Lower lobe of right lung (tissue), 2 donors: ENCODE results near the gene ITGB3. TPM values are rescaled to one million over a fixed set of nuclear protein-coding genes. Genes with fewer than 3 reads are reported as not detected.

Experiments
- ATAC-seq, 2 donors: fragments of 200-7000 bp; cut with Tn5 transposase; one replicate each; pipeline ENCODE4 v1.9.1; 2020 to 2022; ENCODE audit warnings: mild to moderate bottlenecking in 2 of 2, moderate library complexity in 2 of 2
- DNase-seq: peaks from one replicate; pipeline ENCODE4 v3.0.0-alpha.2; 2020
- H3K27ac ChIP-seq: fragments of 200-600 bp; one replicate; pipeline ENCODE4 v1.8.0; 2022
- H3K27me3 ChIP-seq: fragments of 200-600 bp; one replicate; pipeline ENCODE4 v1.8.0; 2022; ENCODE audit warnings: low read depth
- H3K36me3 ChIP-seq: fragments of 200-600 bp; one replicate; pipeline ENCODE4 v1.8.0; 2022; ENCODE audit warnings: mild to moderate bottlenecking
- H3K4me1 ChIP-seq: fragments of 200-600 bp; one replicate; pipeline ENCODE4 v1.8.0; 2022
- H3K4me3 ChIP-seq: fragments of 200-600 bp; one replicate; pipeline ENCODE4 v1.8.0; 2022; ENCODE audit warnings: mild to moderate bottlenecking
- H3K9me3 ChIP-seq: fragments of 200-600 bp; one replicate; pipeline ENCODE4 v1.8.0; 2022
- CTCF ChIP-seq: fragments of 200-600 bp; IDR thresholded peaks from one replicate; pipeline ENCODE4 v1.8.0; 2022; ENCODE audit warnings: antibody characterized with exemption, mild to moderate bottlenecking
- intact Hi-C: fragments of 100-400 bp; cut with DNase I; formaldehyde crosslinking; loops from one replicate; pipeline ENCODE4 v1.11.0; 2022
- total RNA-seq: library from RNA; stranded (reverse); fragmentation: NEBNext Ultra II Directional; extraction: Animal tissue kit (Norgen Biotek cat#: 25700); gene quantifications from one replicate; pipeline ENCODE4 v1.2.1, GENCODE V29; 2021
- donor health status: DM: no; HTN: yes; CAD: no; lungs with severe emphysema.

Gene ITGB3
- total RNA-seq, 1 donor from 2014 or later: 10.5 TPM

DNA sequence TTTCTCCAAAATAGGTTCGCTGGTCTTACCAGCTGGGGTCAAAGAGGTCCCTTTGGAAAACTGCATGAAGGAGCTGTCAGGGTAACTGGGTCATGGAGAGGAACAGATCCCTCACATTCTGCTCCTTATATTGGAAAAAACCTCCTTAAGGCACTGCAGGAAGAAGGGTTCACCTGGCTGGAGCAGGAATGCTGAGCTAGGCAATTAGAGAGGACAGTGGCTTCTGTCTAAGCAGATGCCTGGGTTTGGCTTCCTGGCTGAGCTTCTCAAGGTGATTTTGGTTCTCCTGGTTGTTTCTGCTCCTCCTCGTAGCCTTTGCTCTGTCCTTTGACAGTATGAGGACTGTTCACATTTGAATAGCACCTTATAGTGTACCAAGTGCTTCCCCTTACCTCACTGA lies 19.6 kb downstream of the ITGB3 start:
- DNase-seq (no peak), ATAC-seq (no peak)
- Histone ChIP-seq H3K4me3 (no peak overlapping the region), H3K4me1 (peaks cover 36% of the 10 kb centered on the region), H3K27me3 (no peaks in the 10 kb centered on the region), H3K27ac (no peak overlapping the region), H3K36me3 (no peaks in the 10 kb centered on the region), H3K9me3 (no peaks in the 10 kb centered on the region)
- TF ChIP-seq CTCF: no peak
- intact Hi-C loops: no loop called here

DNA sequence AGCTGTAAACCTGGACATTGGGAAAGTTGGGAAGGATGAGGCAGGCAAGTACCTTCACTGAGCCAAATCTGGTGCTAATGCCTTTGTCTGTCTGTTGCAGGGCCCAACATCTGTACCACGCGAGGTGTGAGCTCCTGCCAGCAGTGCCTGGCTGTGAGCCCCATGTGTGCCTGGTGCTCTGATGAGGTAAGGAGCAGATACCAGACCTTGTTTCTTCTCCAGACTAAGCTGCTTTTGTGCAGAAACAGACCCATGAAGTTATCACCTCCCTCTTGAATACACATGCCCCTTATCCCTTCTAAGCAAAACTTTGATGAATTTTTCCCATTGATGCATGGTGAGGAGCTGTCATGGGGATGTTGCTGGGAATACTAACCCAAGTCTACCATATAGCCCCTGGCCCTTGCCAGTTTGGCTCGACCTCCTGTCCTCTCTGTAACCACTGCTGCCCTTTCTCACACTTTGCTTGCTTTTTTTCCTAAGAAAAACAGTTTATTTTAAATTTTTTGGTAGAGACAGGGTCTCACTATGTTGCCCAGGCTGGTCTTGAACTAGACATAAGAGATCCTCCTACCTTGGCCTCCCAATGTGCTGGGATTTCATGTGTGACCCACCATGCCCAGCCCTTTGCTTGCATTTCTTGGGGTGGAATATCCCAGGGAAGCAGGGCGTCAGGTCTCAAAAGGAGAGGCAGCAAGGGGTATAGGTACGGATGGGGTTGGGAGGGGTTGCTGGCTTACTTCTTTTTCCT lies 20.9 kb downstream of the ITGB3 start:
- DNase-seq: no peak
- intact Hi-C loops: no loop called here
- Histone ChIP-seq H3K36me3 (no peaks in the 10 kb centered on the region), H3K4me3 (no peak overlapping the region), H3K27ac (peak overlapping the region; percentile 58), H3K27me3 (no peaks in the 10 kb centered on the region), H3K9me3 (no peaks in the 10 kb centered on the region), H3K4me1 (peaks cover 48% of the 10 kb centered on the region)
- ATAC-seq: no peak
- no peak for TF ChIP-seq CTCF

DNA sequence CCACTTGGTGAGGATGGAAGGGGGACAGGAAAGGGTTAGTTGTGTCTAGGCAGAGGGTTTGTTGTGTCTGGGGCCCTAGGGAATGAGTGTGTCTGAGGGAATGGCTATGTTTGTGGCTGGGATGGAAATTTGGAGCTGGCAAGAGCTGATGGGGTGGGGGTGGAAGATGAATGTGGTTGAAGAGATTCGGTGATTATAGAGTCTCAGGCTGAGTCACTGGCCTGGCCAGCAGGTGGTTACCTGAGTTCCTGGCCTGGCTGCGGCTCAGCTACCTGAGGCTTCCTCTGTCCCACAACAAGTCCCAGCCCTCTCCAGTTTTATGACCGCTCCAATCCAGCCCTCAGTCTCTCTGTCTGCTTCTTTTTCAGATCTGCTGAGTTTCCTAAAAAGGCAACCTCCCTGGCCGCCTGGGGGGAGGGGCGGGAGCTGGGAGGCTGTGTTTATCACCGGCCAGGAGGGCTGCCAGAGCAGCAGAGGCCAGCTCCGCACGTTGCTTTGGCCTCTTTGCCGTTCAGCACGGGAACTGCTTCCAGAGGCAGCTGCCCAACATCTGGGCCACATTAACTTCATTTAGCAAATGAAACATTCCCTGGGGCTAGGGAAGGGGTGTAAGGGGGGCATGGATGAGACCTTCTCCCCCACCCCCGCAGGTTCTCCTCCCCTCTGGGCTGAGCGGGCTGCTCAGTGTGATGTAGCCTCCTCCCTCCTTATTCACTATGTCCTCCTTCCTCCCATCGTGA lies 21.8 kb downstream of the ITGB3 start:
- Histone ChIP-seq H3K27me3 (no peaks in the 10 kb centered on the region), H3K4me1 (peaks cover 57% of the 10 kb centered on the region), H3K4me3 (no peak overlapping the region), H3K9me3 (no peaks in the 10 kb centered on the region), H3K27ac (peak overlapping the region; percentile 58), H3K36me3 (no peaks in the 10 kb centered on the region)
- no peak for TF ChIP-seq CTCF
- ATAC-seq (peak; percentile 15 to 25), DNase-seq (peak; percentile 59)
- intact Hi-C loops: no loop called here

- no peak for DNase-seq
- H3K4me1 ChIP-seq: peaks cover 61% of the 10 kb centered on the region
- H3K4me3 ChIP-seq: no peak overlapping the region
- no peaks in the 10 kb centered on the region for H3K27me3 ChIP-seq
- TF ChIP-seq CTCF: no peak
- peak overlapping the region; percentile 58 for H3K27ac ChIP-seq
- no peak for ATAC-seq
- H3K9me3 ChIP-seq: no peaks in the 10 kb centered on the region
- no peaks in the 10 kb centered on the region for H3K36me3 ChIP-seq
- intact Hi-C loops: no loop called here
Measured at GRCh38 chr17:47276444-47276843, 22.8 kb downstream of the ITGB3 start.

DNA sequence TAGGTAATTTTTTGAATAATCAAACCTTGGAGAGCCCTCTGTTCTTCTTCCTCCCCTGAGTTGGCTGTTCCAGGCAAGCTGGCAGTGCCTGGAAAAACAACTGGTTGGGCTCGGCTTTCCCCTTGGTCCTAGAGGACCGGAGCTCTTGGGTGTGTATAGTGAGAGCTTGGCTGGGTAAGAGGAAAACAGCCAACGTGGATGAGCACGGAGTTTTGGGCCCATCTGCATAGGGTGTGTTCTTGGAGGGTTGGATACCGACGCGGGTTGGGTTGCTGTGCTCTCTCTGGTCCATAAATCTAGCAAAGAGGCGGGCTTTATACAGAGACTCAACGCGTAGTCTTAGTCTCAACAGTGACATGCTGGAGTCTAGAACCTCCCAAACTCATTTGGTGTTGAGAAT lies 23.2 kb downstream of the ITGB3 start:
- TF ChIP-seq CTCF: no peak
- intact Hi-C loops: no loop called here
- ATAC-seq (peak; percentile 36 to 44), DNase-seq (no peak)
- Histone ChIP-seq H3K4me1 (peaks cover 61% of the 10 kb centered on the region), H3K36me3 (no peaks in the 10 kb centered on the region), H3K27ac (peak overlapping the region; percentile 58), H3K27me3 (no peaks in the 10 kb centered on the region), H3K9me3 (no peaks in the 10 kb centered on the region), H3K4me3 (no peak overlapping the region)
